COR-L47 (cell line): ENCODE measurements around the gene TUBB2B.
A peak's percentile ranks its signal among the peaks of the same experiment; 100 is the strongest.

Experiments
- DNase-seq: peaks from one replicate; lab custom pipeline; 2025; lab: John Stamatoyannopoulos, UW

TUBB2B gene

GRCh38 chr6:3227363-3228045 lies at the start of gene TUBB2B:
TSS of gene TUBB2B (minus strand) at chr6:3227653. CDS start at chr6:3227543, 110 bp downstream.
- peak; percentile 96 for DNase-seq

- no peak for DNase-seq
Measured at GRCh38 chr6:3277251-3277650, 49.8 kb upstream of the TUBB2B start.

GRCh38 chr6:3276174-3277167 lies 49.0 kb upstream of the TUBB2B start:
- no peak for DNase-seq

- no peak for DNase-seq
Measured at GRCh38 chr6:3273707-3274521, 46.5 kb upstream of the TUBB2B start.

- DNase-seq, result no peak
Measured at GRCh38 chr6:3272911-3273547, 45.6 kb upstream of the TUBB2B start.

GRCh38 chr6:3271756-3272155 lies 44.3 kb upstream of the TUBB2B start:
- no peak for DNase-seq

- DNase-seq, result no peak
Measured at GRCh38 chr6:3270258-3270657, 42.8 kb upstream of the TUBB2B start.

GRCh38 chr6:3269281-3269975 lies 42.0 kb upstream of the TUBB2B start:
- DNase-seq, result no peak

GRCh38 chr6:3268680-3269079 lies 41.2 kb upstream of the TUBB2B start:
- DNase-seq, result no peak

GRCh38 chr6:3267162-3267561 lies 39.7 kb upstream of the TUBB2B start:
- DNase-seq, result no peak

- DNase-seq, result no peak
Measured at GRCh38 chr6:3266170-3266569, 38.7 kb upstream of the TUBB2B start.

GRCh38 chr6:3265671-3266070 lies 38.2 kb upstream of the TUBB2B start:
- DNase-seq, result no peak

- DNase-seq, result no peak
Measured at GRCh38 chr6:3264356-3264755, 36.9 kb upstream of the TUBB2B start.

GRCh38 chr6:3263096-3263495 lies 35.6 kb upstream of the TUBB2B start:
- DNase-seq, result no peak

GRCh38 chr6:3261921-3262320 lies 34.5 kb upstream of the TUBB2B start:
- no peak for DNase-seq

GRCh38 chr6:3261518-3261820 lies 34.0 kb upstream of the TUBB2B start:
- no peak for DNase-seq

- DNase-seq, result no peak
Measured at GRCh38 chr6:3260772-3261517, 33.5 kb upstream of the TUBB2B start.

- no peak for DNase-seq
Measured at GRCh38 chr6:3260296-3260695, 32.8 kb upstream of the TUBB2B start.

GRCh38 chr6:3259491-3259958 lies 32.1 kb upstream of the TUBB2B start:
- peak; percentile 38 for DNase-seq

GRCh38 chr6:3258720-3259490 lies 31.5 kb upstream of the TUBB2B start, which contains the start of gene PSMG4:
TSS of gene PSMG4 (plus strand) at chr6:3258947. CDS start at chr6:3259023, 76 bp downstream.
- DNase-seq, result peak; percentile 86
